ENCODE measurements around the gene FILIP1L. TPM values are rescaled to one million over a fixed set of nuclear protein-coding genes. Genes with fewer than 3 reads are reported as not detected.

Gene FILIP1L
- total RNA-seq, 4 donors from 2014 or later = 87.1 to 115 (median 99.6) TPM

DNA sequence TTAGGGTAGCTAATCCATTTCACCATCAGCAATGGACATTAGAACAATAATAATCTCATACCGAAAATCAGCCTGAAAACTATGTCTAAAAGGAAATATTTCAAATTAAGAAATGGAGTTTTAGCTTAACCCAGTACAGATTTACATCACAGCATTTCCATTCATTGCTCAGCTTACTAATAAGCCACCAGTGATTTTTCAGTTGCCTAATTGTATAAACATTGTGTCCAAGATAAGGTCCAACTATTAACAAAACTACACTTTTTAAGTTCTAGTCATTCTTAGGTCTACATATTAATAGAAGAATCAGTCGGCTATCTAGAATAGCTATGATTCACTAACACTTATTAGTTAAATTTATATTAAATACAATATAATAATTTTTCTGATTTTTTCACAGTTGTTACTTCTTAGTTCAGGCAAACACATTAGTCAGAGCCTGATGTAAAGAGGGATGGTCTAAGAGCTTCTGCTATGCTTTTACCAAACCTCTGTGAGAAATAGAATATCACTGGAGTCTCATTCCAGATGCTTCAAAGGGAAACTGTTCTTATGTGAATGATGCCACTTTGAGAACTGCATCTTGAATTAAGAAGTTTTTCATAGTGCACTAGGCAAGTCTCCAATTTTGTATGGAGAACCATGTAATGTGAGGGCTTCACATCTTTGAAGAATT is 222.6 kb downstream of the FILIP1L start:
- H3K27me3 ChIP-seq = no peaks in the 10 kb centered on the region
- no peak for DNase-seq
- H3K27ac ChIP-seq = peak overlapping the region in 1 of 4 donors; percentile 44
- H3K9me3 ChIP-seq = no peaks in the 10 kb centered on the region
- in situ Hi-C loops (cut with MboI; ENCODE audit: low sequenced_read_pairs in 4 of 4) = no loop called here
- intact Hi-C loops (cut with DNase I; ENCODE audit: low total_unique reads) = no loop called here
- H3K4me3 ChIP-seq = no peak overlapping the region
- peaks cover 8% of the 10 kb centered on the region in 2 donors for H3K4me1 ChIP-seq
- no peaks in the 10 kb centered on the region for H3K36me3 ChIP-seq
- no peak for TF ChIP-seq POLR2A (IDR thresholded peaks at IDR 0.05)
- TF ChIP-seq, protein P1, sequence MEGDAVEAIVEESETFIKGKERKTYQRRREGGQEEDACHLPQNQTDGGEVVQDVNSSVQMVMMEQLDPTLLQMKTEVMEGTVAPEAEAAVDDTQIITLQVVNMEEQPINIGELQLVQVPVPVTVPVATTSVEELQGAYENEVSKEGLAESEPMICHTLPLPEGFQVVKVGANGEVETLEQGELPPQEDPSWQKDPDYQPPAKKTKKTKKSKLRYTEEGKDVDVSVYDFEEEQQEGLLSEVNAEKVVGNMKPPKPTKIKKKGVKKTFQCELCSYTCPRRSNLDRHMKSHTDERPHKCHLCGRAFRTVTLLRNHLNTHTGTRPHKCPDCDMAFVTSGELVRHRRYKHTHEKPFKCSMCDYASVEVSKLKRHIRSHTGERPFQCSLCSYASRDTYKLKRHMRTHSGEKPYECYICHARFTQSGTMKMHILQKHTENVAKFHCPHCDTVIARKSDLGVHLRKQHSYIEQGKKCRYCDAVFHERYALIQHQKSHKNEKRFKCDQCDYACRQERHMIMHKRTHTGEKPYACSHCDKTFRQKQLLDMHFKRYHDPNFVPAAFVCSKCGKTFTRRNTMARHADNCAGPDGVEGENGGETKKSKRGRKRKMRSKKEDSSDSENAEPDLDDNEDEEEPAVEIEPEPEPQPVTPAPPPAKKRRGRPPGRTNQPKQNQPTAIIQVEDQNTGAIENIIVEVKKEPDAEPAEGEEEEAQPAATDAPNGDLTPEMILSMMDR (IDR thresholded peaks at IDR 0.05 in 4 of 5, conservative IDR thresholded peaks at IDR 0.05 in 1 of 5) = no peak
- no peak for ATAC-seq

DNA sequence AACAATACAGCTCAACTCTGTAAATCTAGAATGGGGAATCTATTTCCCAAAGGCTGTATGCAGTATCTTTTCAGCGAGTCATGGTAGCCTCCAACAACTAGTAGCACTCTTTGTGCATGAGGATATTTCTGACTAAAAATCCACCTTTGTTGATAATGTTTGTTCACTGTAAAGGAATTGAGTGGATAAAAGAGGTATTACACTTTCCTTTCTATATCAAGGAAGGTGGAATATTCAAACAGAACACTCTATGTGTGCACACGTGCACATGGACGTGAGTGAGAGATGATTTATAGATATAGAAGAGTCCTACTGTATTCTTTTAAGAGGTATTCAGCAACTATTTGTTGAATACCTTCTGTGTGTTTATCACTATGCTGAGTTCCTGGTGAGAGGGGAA is 228.4 kb downstream of the FILIP1L start:
- no peak overlapping the region for H3K4me3 ChIP-seq
- no peaks in the 10 kb centered on the region for H3K9me3 ChIP-seq
- H3K27me3 ChIP-seq = no peaks in the 10 kb centered on the region
- ATAC-seq (no peak), DNase-seq (no peak)
- peaks cover 13 to 41% of the 10 kb centered on the region in 2 donors for H3K4me1 ChIP-seq
- TF ChIP-seq, protein P1 (IDR thresholded peaks at IDR 0.05 in 4 of 5, conservative IDR thresholded peaks at IDR 0.05 in 1 of 5) = no peak
- TF ChIP-seq POLR2A (IDR thresholded peaks at IDR 0.05) = no peak
- H3K27ac ChIP-seq = peak overlapping the region in 3 of 4 donors; percentile 2 to 93 (median 93)
- intact Hi-C loops (cut with DNase I; ENCODE audit: low total_unique reads) = no loop called here
- in situ Hi-C loops (cut with MboI; ENCODE audit: low sequenced_read_pairs in 4 of 4) = no loop called here
- no peaks in the 10 kb centered on the region for H3K36me3 ChIP-seq

DNA sequence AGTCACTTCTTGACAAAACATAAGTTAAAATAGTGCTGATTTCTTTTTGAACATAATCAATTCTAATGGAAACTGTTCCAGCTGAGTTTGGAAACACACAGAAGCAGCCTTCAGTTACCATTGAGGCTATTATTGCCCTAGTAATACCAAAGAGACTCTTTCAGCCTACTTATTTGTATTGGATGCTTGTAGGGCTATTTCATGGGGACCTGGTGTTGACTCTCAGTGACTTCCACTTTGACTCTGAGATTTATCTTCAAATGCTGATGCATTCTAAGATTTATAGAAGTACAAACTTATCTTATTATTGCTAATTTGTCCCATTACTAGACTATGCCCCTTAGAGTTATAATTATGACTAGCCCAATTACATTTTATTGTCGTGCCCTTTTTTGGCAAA is 229.2 kb downstream of the FILIP1L start:
- no peak for TF ChIP-seq POLR2A (IDR thresholded peaks at IDR 0.05)
- TF ChIP-seq, protein P1 (IDR thresholded peaks at IDR 0.05 in 4 of 5, conservative IDR thresholded peaks at IDR 0.05 in 1 of 5) = no peak
- no peaks in the 10 kb centered on the region for H3K9me3 ChIP-seq
- H3K4me1 ChIP-seq = peaks cover 15 to 47% of the 10 kb centered on the region in 2 donors
- H3K27me3 ChIP-seq = no peaks in the 10 kb centered on the region
- in situ Hi-C loops (cut with MboI; ENCODE audit: low sequenced_read_pairs in 4 of 4) (no loop called here), intact Hi-C loops (cut with DNase I; ENCODE audit: low total_unique reads) (no loop called here)
- H3K4me3 ChIP-seq = no peak overlapping the region
- peak overlapping the region in 3 of 4 donors; percentile 2 to 93 (median 93) for H3K27ac ChIP-seq
- ATAC-seq (no peak), DNase-seq (no peak)
- no peaks in the 10 kb centered on the region for H3K36me3 ChIP-seq

DNA sequence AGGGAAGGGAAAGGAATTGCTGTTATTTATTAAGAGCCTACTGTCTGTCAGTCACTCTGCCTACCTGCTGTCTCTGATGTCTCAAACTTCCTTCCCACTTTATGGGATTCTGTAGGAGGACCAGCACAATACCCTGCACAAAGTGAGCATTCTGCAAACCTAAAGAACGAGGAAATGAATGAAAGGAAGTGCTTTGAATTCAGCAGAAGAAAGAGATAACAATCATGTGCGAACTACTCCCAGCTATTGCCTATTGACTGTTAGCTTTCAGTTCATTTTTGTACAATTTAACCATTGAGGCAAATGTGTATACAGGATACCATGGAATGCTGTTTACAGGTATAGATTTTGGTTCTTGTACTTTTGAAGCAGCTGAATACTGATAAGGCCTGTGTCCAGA is 229.8 kb downstream of the FILIP1L start:
- in situ Hi-C loops (cut with MboI; ENCODE audit: low sequenced_read_pairs in 4 of 4) (no loop called here), intact Hi-C loops (cut with DNase I; ENCODE audit: low total_unique reads) (no loop called here)
- Histone ChIP-seq H3K27ac (peak overlapping the region; percentile 2 to 93 (median 48)), H3K9me3 (no peaks in the 10 kb centered on the region), H3K27me3 (no peaks in the 10 kb centered on the region), H3K4me3 (no peak overlapping the region), H3K4me1 (peaks cover 20 to 53% of the 10 kb centered on the region in 2 donors), H3K36me3 (no peaks in the 10 kb centered on the region)
- no peak for ATAC-seq
- DNase-seq = no peak
- no peak for TF ChIP-seq POLR2A (IDR thresholded peaks at IDR 0.05)
- TF ChIP-seq, protein P1 (IDR thresholded peaks at IDR 0.05 in 4 of 5, conservative IDR thresholded peaks at IDR 0.05 in 1 of 5) = no peak
